SU-DHL-6 (cell line): ENCODE measurements around the gene VPS26B.

Experiments
- H2AFZ ChIP-seq: fragments of 200-600 bp; sonication (generic); 2 replicates; pipeline ENCODE4 v1.6.1; 2014; ENCODE audit warnings: low read depth, mild to moderate bottlenecking, moderate library complexity, mixed read lengths, antibody characterized with exemption, low read length; ENCODE audit not compliant: severe bottlenecking
- H3F3A ChIP-seq: fragments of 200-600 bp; shearing (Covaris generic); 2 replicates; pipeline ENCODE4 v1.6.0; 2016; ENCODE audit warnings: antibody characterized with exemption, mild to moderate bottlenecking; ENCODE audit not compliant: insufficient read depth
- H3K27ac ChIP-seq: fragments of 200-600 bp; sonication (generic); 2 replicates; pipeline ENCODE4 v1.5.1; 2016; ENCODE audit warnings: low read depth, mild to moderate bottlenecking, low read length, moderate library complexity, mixed read lengths
- H3K27me3 ChIP-seq: fragments of 200-600 bp; sonication (generic), shearing (Covaris generic); 2 replicates; pipeline ENCODE4 v1.6.0; 2014; ENCODE audit warnings: mild to moderate bottlenecking, low read length
- H3K36me3 ChIP-seq: fragments of 200-600 bp; sonication (generic); 2 replicates; pipeline ENCODE4 v1.6.1; 2014; ENCODE audit warnings: mild to moderate bottlenecking, low read length, mixed read lengths
- H3K4me2 ChIP-seq: fragments of 300-600, 200-600 bp; shearing (Covaris generic), sonication (generic); 2 replicates; pipeline ENCODE4 v1.6.0; 2014; ENCODE audit warnings: low read length, low read depth, mild to moderate bottlenecking; ENCODE audit not compliant: poor library complexity, severe bottlenecking
- H3K4me3 ChIP-seq: fragments of 200-600 bp; sonication (generic); 2 replicates; pipeline ENCODE4 v1.5.1; 2014; ENCODE audit warnings: antibody characterized with exemption, low read length, mild to moderate bottlenecking, mixed read lengths; ENCODE audit not compliant: insufficient read depth, poor library complexity, severe bottlenecking
- H3K79me2 ChIP-seq: fragments of 200-600 bp; sonication (generic); 2 replicates; pipeline ENCODE4 v1.6.1; 2014; ENCODE audit warnings: mild to moderate bottlenecking, low read length, moderate library complexity; ENCODE audit not compliant: insufficient read depth
- H3K9ac ChIP-seq: fragments of 200-600 bp; sonication (generic); 2 replicates; pipeline ENCODE4 v1.7.0; 2014; ENCODE audit warnings: mild to moderate bottlenecking, low read length
- H3K9me2 ChIP-seq: fragments of 200-600 bp; sonication (generic); replicated peaks from 2 replicates; pipeline ENCODE4 v1.6.1; 2014; ENCODE audit warnings: low read length; ENCODE audit not compliant: insufficient read depth
- H3K9me3 ChIP-seq: fragments of 200-600 bp; sonication (generic); 2 replicates; pipeline ENCODE4 v1.6.1; 2014; ENCODE audit warnings: low read length, mixed read lengths; ENCODE audit not compliant: insufficient read depth
- H4K20me1 ChIP-seq: fragments of 200-600 bp; sonication (generic); 2 replicates; pipeline ENCODE4 v1.6.1; 2014; ENCODE audit warnings: low read depth, mild to moderate bottlenecking, antibody characterized with exemption, low read length, moderate library complexity, mixed read lengths
- CTCF ChIP-seq: fragments of 200-600 bp; sonication (generic); IDR thresholded peaks from one replicate; pipeline ENCODE4 v1.5.1; 2017; ENCODE audit warnings: antibody characterized with exemption, mild to moderate bottlenecking, low read length, moderate library complexity; ENCODE audit not compliant: insufficient read depth, poor library complexity, severe bottlenecking
- EZH2phosphoT487 ChIP-seq: fragments of 200-600 bp; sonication (generic), shearing (Covaris generic); conservative IDR thresholded peaks from 2 replicates; pipeline ENCODE4 v1.6.1; 2018; ENCODE audit warnings: mild to moderate bottlenecking, antibody characterized with exemption, low read length, moderate library complexity, mixed read lengths

The VPS26B gene

GRCh38 chr11:134235399-134235798, 10.9 kb downstream of the VPS26B start:
- Histone ChIP-seq H3K9me2 (no peaks in the 10 kb centered on the region), H3K4me3 (no peak overlapping the region), H4K20me1 (no peaks in the 10 kb centered on the region), H3K27me3 (no peaks in the 10 kb centered on the region), H2AFZ (no peak overlapping the region), H3K36me3 (no peaks in the 10 kb centered on the region), H3K79me2 (no peaks in the 10 kb centered on the region), H3F3A (no peaks in the 10 kb centered on the region), H3K9me3 (no peaks in the 10 kb centered on the region), H3K4me2 (no peak overlapping the region), H3K9ac (no peak overlapping the region), H3K27ac (no peak overlapping the region)
- TF ChIP-seq EZH2phosphoT487 = no peak
- TF ChIP-seq CTCF = no peak

DNA sequence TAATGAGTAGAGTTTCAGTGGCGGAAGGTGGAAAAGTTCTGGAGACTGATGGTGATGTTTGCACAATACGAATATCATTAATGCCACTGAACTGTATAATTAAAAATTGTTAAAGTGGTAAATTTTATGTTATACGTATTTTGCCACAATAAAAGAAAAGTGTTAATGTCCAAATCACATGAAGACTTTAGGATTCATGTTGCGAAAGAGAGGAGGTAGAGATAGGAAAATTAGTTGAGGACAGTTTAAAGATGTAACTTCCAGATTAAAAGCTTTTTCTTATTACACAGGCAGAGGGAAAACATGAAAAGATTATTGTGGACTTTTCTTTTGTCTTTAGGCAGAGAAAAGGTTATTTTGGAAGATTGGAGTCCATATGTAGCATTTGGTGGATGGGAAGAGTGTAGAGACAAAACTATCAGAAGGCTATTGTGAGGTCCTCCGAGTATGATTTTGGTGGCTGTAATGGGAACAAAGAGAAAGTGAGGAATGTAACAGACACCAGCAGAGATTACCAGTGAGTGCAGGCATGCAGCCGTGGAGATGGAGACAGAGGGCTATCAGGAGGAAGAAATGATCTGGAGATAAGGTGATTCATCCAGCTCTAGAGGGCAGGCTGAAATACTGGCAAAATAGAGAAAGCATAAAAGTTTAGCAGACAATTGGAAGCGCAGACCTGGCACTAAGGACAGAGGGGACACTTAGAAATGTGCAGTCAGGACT, 12.5 kb downstream of the VPS26B start:
- Histone ChIP-seq H3K27me3 (no peaks in the 10 kb centered on the region), H3F3A (no peaks in the 10 kb centered on the region), H4K20me1 (no peaks in the 10 kb centered on the region), H2AFZ (no peak overlapping the region), H3K36me3 (no peaks in the 10 kb centered on the region), H3K9me3 (no peaks in the 10 kb centered on the region), H3K27ac (no peak overlapping the region), H3K4me2 (no peak overlapping the region), H3K9me2 (no peaks in the 10 kb centered on the region), H3K9ac (no peak overlapping the region), H3K4me3 (no peak overlapping the region), H3K79me2 (no peaks in the 10 kb centered on the region)
- TF ChIP-seq CTCF (no peak), EZH2phosphoT487 (no peak)

DNA sequence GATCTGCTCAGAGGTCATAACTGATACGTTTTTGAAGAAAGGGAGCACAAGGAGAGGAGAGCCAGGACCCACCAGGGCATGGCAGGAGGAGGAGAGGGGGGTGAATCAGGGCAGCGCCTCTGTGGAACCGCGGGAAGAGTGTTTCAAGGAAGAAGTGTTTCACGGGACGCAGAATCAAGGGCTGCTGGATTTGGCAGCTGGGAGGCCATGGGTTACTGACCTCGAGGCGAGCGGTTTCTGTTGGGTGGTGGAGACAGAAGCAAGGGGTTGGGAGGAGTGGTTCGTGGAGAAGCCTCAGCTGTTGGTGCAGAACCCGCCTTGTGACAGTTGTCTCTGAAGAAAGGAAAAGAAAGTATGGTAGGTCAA, 13.1 kb downstream of the VPS26B start:
- H3F3A ChIP-seq = no peaks in the 10 kb centered on the region
- H4K20me1 ChIP-seq = no peaks in the 10 kb centered on the region
- no peak overlapping the region for H3K9ac ChIP-seq
- no peaks in the 10 kb centered on the region for H3K36me3 ChIP-seq
- H3K79me2 ChIP-seq = no peaks in the 10 kb centered on the region
- TF ChIP-seq EZH2phosphoT487 = no peak
- no peak for TF ChIP-seq CTCF
- H3K4me2 ChIP-seq = no peak overlapping the region
- no peaks in the 10 kb centered on the region for H3K9me3 ChIP-seq
- H2AFZ ChIP-seq = no peak overlapping the region
- no peaks in the 10 kb centered on the region for H3K27me3 ChIP-seq
- no peaks in the 10 kb centered on the region for H3K9me2 ChIP-seq
- H3K4me3 ChIP-seq = no peak overlapping the region
- no peak overlapping the region for H3K27ac ChIP-seq
